KMS-11 (cell line): ENCODE results near the gene SLC43A3.

Experiments
- H2AFZ ChIP-seq: fragments of 200-600 bp; sonication (generic); 2 replicates; pipeline ENCODE4 v1.6.1; 2016; ENCODE audit warnings: antibody characterized with exemption, mixed run types, low read depth
- H3K27ac ChIP-seq: fragments of 200-600 bp; sonication (generic); 2 replicates; pipeline ENCODE4 v1.6.1; 2016; ENCODE audit warnings: mild to moderate bottlenecking, mixed run types
- H3K27me3 ChIP-seq: fragments of 200-600 bp; sonication (generic); 2 replicates; pipeline ENCODE4 v1.6.1; 2017; ENCODE audit warnings: mild to moderate bottlenecking, low read depth, mixed run types, moderate library complexity; ENCODE audit not compliant: insufficient read depth
- H3K36me3 ChIP-seq: fragments of 200-600 bp; sonication (generic); 2 replicates; pipeline ENCODE4 v1.6.1; 2017; ENCODE audit warnings: mild to moderate bottlenecking, mixed run types; ENCODE audit not compliant: insufficient read depth
- H3K4me1 ChIP-seq: fragments of 200-600 bp; sonication (generic); 2 replicates; pipeline ENCODE4 v1.6.1; 2016; ENCODE audit warnings: mild to moderate bottlenecking, low read depth, mixed run types; ENCODE audit not compliant: poor library complexity, severe bottlenecking
- H3K4me2 ChIP-seq: fragments of 200-600 bp; sonication (generic); 2 replicates; pipeline ENCODE4 v1.7.0; 2016; ENCODE audit warnings: mild to moderate bottlenecking, mixed run types
- H3K4me3 ChIP-seq: fragments of 200-600 bp; sonication (generic); IDR thresholded peaks from 2 replicates; pipeline ENCODE4 v1.6.1; 2017; ENCODE audit warnings: low read depth, low read length, mixed read lengths; ENCODE audit not compliant: insufficient read depth
- H3K79me2 ChIP-seq: fragments of 200-600 bp; sonication (generic); 2 replicates; pipeline ENCODE4 v1.6.1; 2016; ENCODE audit warnings: low read depth, mixed run types; ENCODE audit not compliant: insufficient read depth
- H3K9ac ChIP-seq: fragments of 200-600 bp; sonication (generic); 2 replicates; pipeline ENCODE4 v1.6.1; 2016; ENCODE audit warnings: mild to moderate bottlenecking, mixed run types
- H4K20me1 ChIP-seq: fragments of 200-600 bp; sonication (generic); 2 replicates; pipeline ENCODE4 v1.6.1; 2016; ENCODE audit warnings: mild to moderate bottlenecking, mixed run types; ENCODE audit not compliant: insufficient read depth
- TF ChIP-seq, protein P1 (sequence below): fragments of 200-600 bp; sonication (generic); conservative IDR thresholded peaks from 2 replicates; pipeline ENCODE4 v1.6.1; 2017; ENCODE audit warnings: low read depth, mild to moderate bottlenecking, antibody characterized with exemption, low read length, moderate library complexity, mixed read lengths

SLC43A3 gene

DNA sequence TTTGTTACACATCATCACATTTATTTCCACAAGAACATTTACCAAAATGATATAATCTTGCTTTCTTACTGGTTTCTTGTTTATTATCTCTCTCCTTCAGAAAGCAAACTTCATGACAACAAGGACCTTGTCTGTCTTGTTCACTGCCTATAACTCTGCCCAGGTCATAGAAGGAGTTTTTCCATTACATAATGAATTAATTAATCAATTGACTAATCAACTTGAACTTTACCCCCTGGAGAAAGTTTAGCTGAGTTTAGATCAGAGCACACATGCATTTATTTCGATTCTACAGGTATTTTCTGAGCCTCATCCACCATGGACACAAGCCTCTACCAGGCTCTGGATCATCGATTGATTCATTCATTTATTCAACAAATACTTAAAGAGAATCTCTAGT lies 30.2 kb downstream of the SLC43A3 start:
- Histone ChIP-seq H3K27me3 (no peaks in the 10 kb centered on the region), H2AFZ (no peak overlapping the region), H3K4me3 (no peak overlapping the region)

DNA sequence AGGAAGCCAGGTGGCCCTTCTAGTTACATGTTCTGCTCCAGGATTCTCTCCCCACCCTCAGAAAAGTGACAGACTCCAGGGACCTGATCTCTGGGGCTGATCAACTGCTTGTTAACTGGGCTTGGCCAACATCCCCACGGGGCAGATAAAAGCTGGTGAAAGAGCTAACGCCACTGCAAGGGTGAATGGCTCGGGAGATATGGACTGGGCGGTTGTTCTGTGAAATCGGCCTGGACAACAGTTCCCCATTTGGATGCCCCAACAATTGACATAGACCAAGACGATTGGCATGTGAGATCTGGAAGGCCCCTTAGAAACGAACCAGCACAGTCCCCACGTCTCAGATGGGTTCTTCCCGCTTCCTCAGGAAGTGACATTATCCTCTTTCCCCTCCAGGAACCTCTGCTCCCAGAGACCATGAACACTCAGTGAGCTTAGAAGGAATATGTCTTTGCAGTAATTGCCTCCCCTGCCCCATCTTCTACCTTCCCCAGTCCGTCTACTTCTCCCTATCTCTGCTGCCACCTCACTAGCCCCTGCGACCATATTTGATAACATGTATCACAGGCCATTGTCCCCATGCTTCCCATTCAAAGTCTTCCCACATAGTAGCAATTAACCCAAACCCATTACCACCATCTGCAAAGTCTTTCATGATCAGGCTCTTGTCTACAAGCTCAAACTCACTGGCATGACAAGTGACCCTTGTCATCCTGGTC lies 30.9 kb downstream of the SLC43A3 start:
- Histone ChIP-seq H3K27ac (no peak overlapping the region), H3K79me2 (no peaks in the 10 kb centered on the region), H3K27me3 (no peaks in the 10 kb centered on the region), H3K4me3 (no peak overlapping the region), H3K36me3 (no peaks in the 10 kb centered on the region), H3K4me1 (no peaks in the 10 kb centered on the region), H3K9ac (no peak overlapping the region), H4K20me1 (no peaks in the 10 kb centered on the region), H2AFZ (no peak overlapping the region), H3K4me2 (no peak overlapping the region)
- TF ChIP-seq, protein P1, sequence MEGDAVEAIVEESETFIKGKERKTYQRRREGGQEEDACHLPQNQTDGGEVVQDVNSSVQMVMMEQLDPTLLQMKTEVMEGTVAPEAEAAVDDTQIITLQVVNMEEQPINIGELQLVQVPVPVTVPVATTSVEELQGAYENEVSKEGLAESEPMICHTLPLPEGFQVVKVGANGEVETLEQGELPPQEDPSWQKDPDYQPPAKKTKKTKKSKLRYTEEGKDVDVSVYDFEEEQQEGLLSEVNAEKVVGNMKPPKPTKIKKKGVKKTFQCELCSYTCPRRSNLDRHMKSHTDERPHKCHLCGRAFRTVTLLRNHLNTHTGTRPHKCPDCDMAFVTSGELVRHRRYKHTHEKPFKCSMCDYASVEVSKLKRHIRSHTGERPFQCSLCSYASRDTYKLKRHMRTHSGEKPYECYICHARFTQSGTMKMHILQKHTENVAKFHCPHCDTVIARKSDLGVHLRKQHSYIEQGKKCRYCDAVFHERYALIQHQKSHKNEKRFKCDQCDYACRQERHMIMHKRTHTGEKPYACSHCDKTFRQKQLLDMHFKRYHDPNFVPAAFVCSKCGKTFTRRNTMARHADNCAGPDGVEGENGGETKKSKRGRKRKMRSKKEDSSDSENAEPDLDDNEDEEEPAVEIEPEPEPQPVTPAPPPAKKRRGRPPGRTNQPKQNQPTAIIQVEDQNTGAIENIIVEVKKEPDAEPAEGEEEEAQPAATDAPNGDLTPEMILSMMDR = no peak

More for the DNA sequence above, 30.2 kb downstream of the SLC43A3 start:
- Histone ChIP-seq H3K36me3 (no peaks in the 10 kb centered on the region), H3K79me2 (no peaks in the 10 kb centered on the region), H3K4me2 (no peak overlapping the region), H3K27ac (no peak overlapping the region), H3K4me1 (no peaks in the 10 kb centered on the region), H3K9ac (no peak overlapping the region), H4K20me1 (no peaks in the 10 kb centered on the region)
- TF ChIP-seq, protein P1 = no peak

DNA sequence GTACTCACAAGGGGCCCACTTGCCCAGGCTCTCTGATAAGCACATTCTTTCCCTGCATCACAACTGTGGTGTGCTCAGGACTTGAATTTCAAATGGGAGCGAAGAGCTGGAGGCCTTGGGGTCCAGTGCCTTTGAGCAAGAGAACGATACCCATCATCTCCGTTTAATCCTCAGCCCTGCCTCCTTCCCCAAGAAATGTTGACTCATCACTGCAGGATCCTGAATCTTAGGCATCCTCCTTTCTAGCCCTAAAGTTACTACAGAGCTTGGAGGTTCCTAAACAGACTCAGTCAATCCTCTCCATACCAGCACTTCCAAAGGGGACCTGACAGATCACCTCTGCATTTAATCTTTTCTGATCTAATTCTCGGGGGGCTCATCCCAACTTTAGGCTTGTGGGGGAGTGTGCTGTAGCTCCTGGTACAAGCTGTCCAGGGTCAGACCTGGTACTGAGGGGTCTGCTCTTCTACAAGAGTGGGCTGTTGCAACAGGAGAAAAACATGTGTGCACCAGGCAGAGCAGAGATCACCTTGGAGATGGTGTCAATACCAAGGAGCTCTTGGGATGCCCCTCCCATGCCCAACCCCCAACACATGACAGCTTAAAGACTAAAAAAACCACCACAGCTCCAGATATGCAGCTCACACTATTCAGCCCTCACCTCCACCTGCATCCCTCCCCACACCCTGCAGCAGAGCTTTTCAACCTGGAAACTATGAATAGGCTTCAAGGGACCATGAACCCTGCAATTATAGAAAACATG lies 32.5 kb downstream of the SLC43A3 start:
- TF ChIP-seq, protein P1 = no peak
- Histone ChIP-seq H3K4me1 (no peaks in the 10 kb centered on the region), H3K27me3 (no peaks in the 10 kb centered on the region)

DNA sequence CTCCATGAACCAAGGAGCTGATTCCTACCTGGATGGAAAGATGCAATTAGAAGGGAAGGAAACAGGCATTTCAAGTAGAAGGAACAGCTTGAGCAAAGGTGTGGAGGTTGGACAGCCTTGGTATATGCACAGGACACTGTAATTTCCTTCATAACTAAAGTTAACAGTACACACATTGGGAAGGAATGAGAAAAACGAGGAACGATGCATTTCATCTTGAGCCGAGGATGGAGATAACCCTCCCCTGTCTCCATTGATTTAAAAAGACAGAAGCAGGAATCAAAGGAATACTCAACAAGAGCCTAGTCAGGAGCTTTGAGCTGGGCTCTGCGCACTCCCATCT lies 34.2 kb downstream of the SLC43A3 start:
- no peaks in the 10 kb centered on the region for H3K27me3 ChIP-seq
- H3K9ac ChIP-seq = no peak overlapping the region
- H2AFZ ChIP-seq = no peak overlapping the region
- no peaks in the 10 kb centered on the region for H3K79me2 ChIP-seq
- H3K4me3 ChIP-seq = no peak overlapping the region
- no peaks in the 10 kb centered on the region for H3K4me1 ChIP-seq
- TF ChIP-seq, protein P1 = no peak
- H3K27ac ChIP-seq = no peak overlapping the region
- no peaks in the 10 kb centered on the region for H3K36me3 ChIP-seq
- no peaks in the 10 kb centered on the region for H4K20me1 ChIP-seq
- no peak overlapping the region for H3K4me2 ChIP-seq

More for the DNA sequence above, 32.5 kb downstream of the SLC43A3 start:
- Histone ChIP-seq H2AFZ (no peak overlapping the region), H4K20me1 (no peaks in the 10 kb centered on the region), H3K4me3 (no peak overlapping the region), H3K4me2 (no peak overlapping the region), H3K36me3 (no peaks in the 10 kb centered on the region), H3K79me2 (no peaks in the 10 kb centered on the region), H3K27ac (no peak overlapping the region), H3K9ac (no peak overlapping the region)
